Hippocampal formation (tissue), 2 donors: Measurements from ENCODE around the gene MRPL11.

Source experiments
- DNase-seq, 2 donors: peaks; one replicate each; lab custom pipeline; 2025; lab: John Stamatoyannopoulos, UW

The MRPL11 gene

GRCh38 chr11:66391322-66391721 lies 47.3 kb downstream of the MRPL11 start:
- no peak for DNase-seq

- DNase-seq: peak in 1 of 2 donors; percentile 3
Observed at GRCh38 chr11:66388780-66389386, 49.8 kb downstream of the MRPL11 start.

- DNase-seq: peak; percentile 66 to 68
Observed at GRCh38 chr11:66386171-66387069, 52.2 kb downstream of the MRPL11 start.
